Measurements from ENCODE around the gene CLDN6. TPM values are rescaled to one million over a fixed set of nuclear protein-coding genes. Genes with fewer than 3 reads are reported as not detected.

Gene CLDN6
- total RNA-seq, 1 experiment from 2014 or later, result 0.49 TPM

- TF ChIP-seq, protein P1, sequence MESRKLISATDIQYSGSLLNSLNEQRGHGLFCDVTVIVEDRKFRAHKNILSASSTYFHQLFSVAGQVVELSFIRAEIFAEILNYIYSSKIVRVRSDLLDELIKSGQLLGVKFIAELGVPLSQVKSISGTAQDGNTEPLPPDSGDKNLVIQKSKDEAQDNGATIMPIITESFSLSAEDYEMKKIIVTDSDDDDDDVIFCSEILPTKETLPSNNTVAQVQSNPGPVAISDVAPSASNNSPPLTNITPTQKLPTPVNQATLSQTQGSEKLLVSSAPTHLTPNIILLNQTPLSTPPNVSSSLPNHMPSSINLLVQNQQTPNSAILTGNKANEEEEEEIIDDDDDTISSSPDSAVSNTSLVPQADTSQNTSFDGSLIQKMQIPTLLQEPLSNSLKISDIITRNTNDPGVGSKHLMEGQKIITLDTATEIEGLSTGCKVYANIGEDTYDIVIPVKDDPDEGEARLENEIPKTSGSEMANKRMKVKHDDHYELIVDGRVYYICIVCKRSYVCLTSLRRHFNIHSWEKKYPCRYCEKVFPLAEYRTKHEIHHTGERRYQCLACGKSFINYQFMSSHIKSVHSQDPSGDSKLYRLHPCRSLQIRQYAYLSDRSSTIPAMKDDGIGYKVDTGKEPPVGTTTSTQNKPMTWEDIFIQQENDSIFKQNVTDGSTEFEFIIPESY (IDR thresholded peaks at IDR 0.05; ENCODE audit: extremely low read depth, insufficient replicate concordance, low read length), result no peak
These were observed 44.2 kb downstream of the CLDN6 start (continued) for GRCh38 chr16:2973605-2974318.

GRCh38 chr16:2973093-2973492, 44.9 kb downstream of the CLDN6 start:
- Histone ChIP-seq H3K4me3 (replicated peaks in 1 of 2; ENCODE audit: low read depth in 1 of 2, low read length in 2 of 2) (no peak overlapping the region), H3K36me3 (ENCODE audit: control insufficient read depth in 1 of 2, insufficient read depth in 2 of 2, low read length in 2 of 2) (peaks cover 5 to 37% of the 10 kb centered on the region in 2 experiments; a peak in 3 of 4 replicates), H2AFZ (ENCODE audit: low read depth, low read length, poor library complexity, severe bottlenecking) (no peak overlapping the region), H3K27me3 (ENCODE audit: insufficient read depth, low read length) (no peaks in the 10 kb centered on the region), H3K4me1 (ENCODE audit: control insufficient read depth in 1 of 2, insufficient read depth in 2 of 2, low read length in 2 of 2) (peaks cover 9 to 34% of the 10 kb centered on the region in 2 experiments), H3K79me2 (ENCODE audit: insufficient read depth, low read length) (peaks cover 62% of the 10 kb centered on the region), H4K20me1 (ENCODE audit: insufficient read depth) (peaks cover 6% of the 10 kb centered on the region; the same call in 1 of the 2 replicates), H3K9ac (ENCODE audit: low read length) (0 out of 2 replicates have a peak overlapping the region, but pooled peaks have one; percentile 8), H3K27ac (ENCODE audit: low read depth, low read length) (peak overlapping the region; percentile 95; the same call in 1 of the 2 replicates), H3K9me3 (ENCODE audit: control insufficient read depth in 1 of 2, insufficient read depth in 1 of 2, low read depth in 1 of 2, low read length in 2 of 2) (no peaks in the 10 kb centered on the region), H3K4me2 (ENCODE audit: low read length) (no peak overlapping the region), H3K9me2 (ENCODE audit: insufficient read depth) (no peaks in the 10 kb centered on the region)
- RAD21 ChIA-PET (ENCODE audit: low non-redundant PET in 1 of 2, low total read pairs in 2 of 2, uncharacterized antibody in 2 of 2, unreplicated experiment in 2 of 2), result no interaction called here
- ATAC-seq (no peak), DNase-seq (ENCODE audit: low read depth, low spot score) (no peak)
- POLR2A ChIA-PET, result interaction anchor here (1.0 kb wide), 1 partner anchor 8 kb away, joined by 3 read pairs; no protein-coding TSS in a partner anchor
- intact Hi-C loops (cut with micrococcal nuclease), result no loop called here
- no TSS peak for BruUV-seq (replicated peaks)
- CTCF ChIA-PET, result no interaction called here
- TF ChIP-seq, protein P2, sequence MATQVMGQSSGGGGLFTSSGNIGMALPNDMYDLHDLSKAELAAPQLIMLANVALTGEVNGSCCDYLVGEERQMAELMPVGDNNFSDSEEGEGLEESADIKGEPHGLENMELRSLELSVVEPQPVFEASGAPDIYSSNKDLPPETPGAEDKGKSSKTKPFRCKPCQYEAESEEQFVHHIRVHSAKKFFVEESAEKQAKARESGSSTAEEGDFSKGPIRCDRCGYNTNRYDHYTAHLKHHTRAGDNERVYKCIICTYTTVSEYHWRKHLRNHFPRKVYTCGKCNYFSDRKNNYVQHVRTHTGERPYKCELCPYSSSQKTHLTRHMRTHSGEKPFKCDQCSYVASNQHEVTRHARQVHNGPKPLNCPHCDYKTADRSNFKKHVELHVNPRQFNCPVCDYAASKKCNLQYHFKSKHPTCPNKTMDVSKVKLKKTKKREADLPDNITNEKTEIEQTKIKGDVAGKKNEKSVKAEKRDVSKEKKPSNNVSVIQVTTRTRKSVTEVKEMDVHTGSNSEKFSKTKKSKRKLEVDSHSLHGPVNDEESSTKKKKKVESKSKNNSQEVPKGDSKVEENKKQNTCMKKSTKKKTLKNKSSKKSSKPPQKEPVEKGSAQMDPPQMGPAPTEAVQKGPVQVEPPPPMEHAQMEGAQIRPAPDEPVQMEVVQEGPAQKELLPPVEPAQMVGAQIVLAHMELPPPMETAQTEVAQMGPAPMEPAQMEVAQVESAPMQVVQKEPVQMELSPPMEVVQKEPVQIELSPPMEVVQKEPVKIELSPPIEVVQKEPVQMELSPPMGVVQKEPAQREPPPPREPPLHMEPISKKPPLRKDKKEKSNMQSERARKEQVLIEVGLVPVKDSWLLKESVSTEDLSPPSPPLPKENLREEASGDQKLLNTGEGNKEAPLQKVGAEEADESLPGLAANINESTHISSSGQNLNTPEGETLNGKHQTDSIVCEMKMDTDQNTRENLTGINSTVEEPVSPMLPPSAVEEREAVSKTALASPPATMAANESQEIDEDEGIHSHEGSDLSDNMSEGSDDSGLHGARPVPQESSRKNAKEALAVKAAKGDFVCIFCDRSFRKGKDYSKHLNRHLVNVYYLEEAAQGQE (IDR thresholded peaks at IDR 0.05; ENCODE audit: low read depth), result no peak
- TF ChIP-seq ZFX (IDR thresholded peaks at IDR 0.05) (no peak), YY1 (IDR thresholded peaks at IDR 0.05; ENCODE audit: extremely low read depth, insufficient replicate concordance, low read depth, low read length) (no peak), POLR2AphosphoS5 (IDR thresholded peaks at IDR 0.05; ENCODE audit: low read depth, low read length) (no peak), ELF1 (IDR thresholded peaks at IDR 0.05; ENCODE audit: borderline replicate concordance, low read depth) (no peak), CTCF (IDR thresholded peaks at IDR 0.05 in 2 of 3, conservative IDR thresholded peaks at IDR 0.05 in 1 of 3; ENCODE audit: borderline replicate concordance in 1 of 3, insufficient read depth in 1 of 3, low read depth in 2 of 3, low read length in 2 of 3) (no peak), ATF3 (IDR thresholded peaks at IDR 0.05) (no peak), EGR1 (IDR thresholded peaks at IDR 0.05; ENCODE audit: low read depth) (no peak), ZNF274 (IDR thresholded peaks at IDR 0.05; ENCODE audit: low read depth, low read length) (no peak), SP1 (IDR thresholded peaks at IDR 0.05; ENCODE audit: low read depth) (no peak)
- TF ChIP-seq, protein P1 (IDR thresholded peaks at IDR 0.05; ENCODE audit: extremely low read depth, insufficient replicate concordance, low read length), result no peak
- TF ChIP-seq, protein P3, sequence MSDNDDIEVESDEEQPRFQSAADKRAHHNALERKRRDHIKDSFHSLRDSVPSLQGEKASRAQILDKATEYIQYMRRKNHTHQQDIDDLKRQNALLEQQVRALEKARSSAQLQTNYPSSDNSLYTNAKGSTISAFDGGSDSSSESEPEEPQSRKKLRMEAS (IDR thresholded peaks at IDR 0.05), result no peak

Data from HCT116 (cell line).